Parathyroid adenoma (tissue), 2 donors: ENCODE results near the gene BRD3OS.
"Not testable (repeated sequence)": the region's sequence is repeated elsewhere in the genome, so short reads cannot be mapped to it uniquely, and the experiment has no call there.

Experiments used
- H2AFZ ChIP-seq: fragments of 300-600 bp; sonication (generic); one replicate; pipeline ENCODE4 v1.7.0; 2017; ENCODE audit warnings: antibody characterized with exemption, mild to moderate bottlenecking
- H3K27ac ChIP-seq: fragments of 300-600 bp; sonication (generic); one replicate; pipeline ENCODE4 v1.7.0; 2017
- H3K27me3 ChIP-seq: fragments of 300-600 bp; sonication (generic); one replicate; pipeline ENCODE4 v1.7.0; 2017; ENCODE audit warnings: low read length; ENCODE audit not compliant: control insufficient read depth, insufficient read depth
- H3K36me3 ChIP-seq: fragments of 300-600 bp; sonication (generic); one replicate; pipeline ENCODE4 v1.7.0; 2017; ENCODE audit warnings: low read length; ENCODE audit not compliant: control insufficient read depth, insufficient read depth
- H3K4me1 ChIP-seq: fragments of 300-600 bp; sonication (generic); one replicate; pipeline ENCODE4 v1.7.0; 2017; ENCODE audit warnings: control low read depth
- H3K4me2 ChIP-seq: fragments of 300-600 bp; sonication (generic); one replicate; pipeline ENCODE4 v1.7.0; 2017; ENCODE audit warnings: low read length
- H3K4me3 ChIP-seq: fragments of 300-600 bp; sonication (generic); one replicate; pipeline ENCODE4 v1.7.0; 2017; ENCODE audit warnings: low read depth, low read length
- H3K79me2 ChIP-seq: fragments of 300-600 bp; sonication (generic); one replicate; pipeline ENCODE4 v1.7.0; 2017; ENCODE audit warnings: control low read depth
- H3K9ac ChIP-seq: fragments of 300-600 bp; sonication (generic); one replicate; pipeline ENCODE4 v1.7.0; 2017; ENCODE audit warnings: mild to moderate bottlenecking
- H3K9me3 ChIP-seq: fragments of 300-600 bp; sonication (generic); one replicate; pipeline ENCODE4 v1.7.0; 2017; ENCODE audit warnings: low read length; ENCODE audit not compliant: control insufficient read depth
- TF ChIP-seq, protein P1 (sequence below): fragments of 300-600 bp; sonication (generic); IDR thresholded peaks from one replicate; pipeline ENCODE4 v1.7.0; 2017; ENCODE audit warnings: antibody characterized with exemption, mild to moderate bottlenecking
- donor health status: primary hyperparathyroidism.

BRD3OS gene

DNA sequence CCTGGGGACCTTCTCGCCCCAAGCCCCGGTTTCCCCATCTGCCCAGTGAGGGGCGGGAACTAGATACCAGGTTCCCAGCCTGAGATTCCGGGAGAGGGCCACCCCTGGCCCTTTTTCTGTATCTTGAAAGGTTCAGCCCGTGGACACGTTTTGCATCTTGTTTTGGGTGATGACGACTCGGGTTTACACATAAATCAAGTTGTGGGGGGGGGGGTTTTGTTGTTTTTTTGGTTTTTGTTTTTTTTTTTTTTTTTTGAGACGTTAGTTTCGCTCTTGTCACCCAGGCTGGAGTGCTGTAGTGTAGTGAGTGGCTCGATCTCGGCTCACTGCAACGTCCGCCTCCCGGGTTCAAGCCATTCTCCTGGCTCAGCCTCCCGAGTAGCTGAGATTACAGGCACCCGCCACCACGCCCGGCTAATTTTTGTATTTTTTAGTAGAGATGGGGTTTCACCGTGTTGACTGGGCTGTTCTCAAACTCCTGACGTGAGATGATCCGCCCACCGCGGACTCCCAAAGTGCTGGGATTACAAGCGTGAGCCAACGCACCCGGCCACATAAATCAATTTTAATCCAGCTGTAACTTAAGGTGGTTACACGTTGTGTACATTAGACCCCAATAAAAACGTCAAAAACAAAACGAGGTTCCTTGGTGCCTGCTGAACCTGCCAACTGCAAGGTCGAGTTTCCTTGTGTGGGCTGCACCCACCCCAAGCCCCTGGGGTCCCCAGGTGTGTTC, 43.6 kb downstream of the BRD3OS start:
- H3K27ac ChIP-seq, result peak overlapping the region; percentile 32
- no peaks in the 10 kb centered on the region for H3K9me3 ChIP-seq
- H3K4me1 ChIP-seq, result peaks cover 4% of the 10 kb centered on the region
- H3K79me2 ChIP-seq, result peaks cover 15% of the 10 kb centered on the region
- peak overlapping the region; percentile 61 for H3K4me3 ChIP-seq
- H2AFZ ChIP-seq, result peak overlapping the region; percentile 83
- no peak overlapping the region for H3K9ac ChIP-seq
- TF ChIP-seq, protein P1, sequence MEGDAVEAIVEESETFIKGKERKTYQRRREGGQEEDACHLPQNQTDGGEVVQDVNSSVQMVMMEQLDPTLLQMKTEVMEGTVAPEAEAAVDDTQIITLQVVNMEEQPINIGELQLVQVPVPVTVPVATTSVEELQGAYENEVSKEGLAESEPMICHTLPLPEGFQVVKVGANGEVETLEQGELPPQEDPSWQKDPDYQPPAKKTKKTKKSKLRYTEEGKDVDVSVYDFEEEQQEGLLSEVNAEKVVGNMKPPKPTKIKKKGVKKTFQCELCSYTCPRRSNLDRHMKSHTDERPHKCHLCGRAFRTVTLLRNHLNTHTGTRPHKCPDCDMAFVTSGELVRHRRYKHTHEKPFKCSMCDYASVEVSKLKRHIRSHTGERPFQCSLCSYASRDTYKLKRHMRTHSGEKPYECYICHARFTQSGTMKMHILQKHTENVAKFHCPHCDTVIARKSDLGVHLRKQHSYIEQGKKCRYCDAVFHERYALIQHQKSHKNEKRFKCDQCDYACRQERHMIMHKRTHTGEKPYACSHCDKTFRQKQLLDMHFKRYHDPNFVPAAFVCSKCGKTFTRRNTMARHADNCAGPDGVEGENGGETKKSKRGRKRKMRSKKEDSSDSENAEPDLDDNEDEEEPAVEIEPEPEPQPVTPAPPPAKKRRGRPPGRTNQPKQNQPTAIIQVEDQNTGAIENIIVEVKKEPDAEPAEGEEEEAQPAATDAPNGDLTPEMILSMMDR, result no peak
- H3K36me3 ChIP-seq, result no peaks in the 10 kb centered on the region
- H3K4me2 ChIP-seq, result peak overlapping the region; percentile 71
- no peaks in the 10 kb centered on the region for H3K27me3 ChIP-seq

DNA sequence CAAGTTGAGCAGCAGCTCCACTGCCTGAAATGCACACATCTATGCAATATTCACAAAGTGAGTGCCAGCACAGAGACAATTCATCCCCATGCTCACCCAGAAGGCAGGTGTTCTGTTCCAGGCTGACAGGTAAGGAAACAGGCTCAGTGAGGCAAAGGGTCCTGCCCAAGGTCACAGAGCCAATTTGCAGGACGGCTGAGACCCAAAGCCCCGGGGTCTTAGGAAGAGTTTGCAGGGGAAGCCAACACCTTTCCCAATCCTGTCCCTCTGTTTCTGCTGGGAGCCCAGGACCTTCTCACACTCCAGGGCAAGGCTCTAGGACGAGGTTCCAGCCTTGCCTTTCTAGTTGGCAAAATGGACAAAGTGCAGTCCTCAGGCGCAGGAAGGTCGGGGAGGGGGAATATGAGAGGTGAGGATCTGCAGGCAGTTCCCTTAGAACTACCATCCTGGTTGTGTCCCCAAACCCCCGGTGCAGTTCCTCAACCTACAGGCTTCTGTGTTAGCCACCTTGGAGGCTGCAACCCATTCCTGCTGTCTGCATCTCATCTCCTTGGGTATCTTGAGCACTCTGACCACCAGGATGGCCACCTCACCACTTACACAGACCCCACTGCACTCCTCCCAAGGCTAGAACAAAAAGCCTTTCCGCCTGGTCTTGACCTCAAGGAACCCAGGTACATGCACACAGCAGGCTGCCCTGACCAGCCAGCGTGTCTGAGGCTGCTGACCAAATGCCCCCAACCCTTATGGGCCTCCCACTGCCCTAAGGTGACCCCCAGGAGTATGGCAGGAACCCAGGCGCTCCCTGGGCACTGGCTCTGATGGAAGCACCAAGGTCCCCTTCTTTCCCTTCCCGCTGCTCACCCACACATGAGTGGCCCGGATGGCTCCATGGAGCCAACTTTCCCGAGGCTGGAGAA, 44.5 kb downstream of the BRD3OS start:
- Histone ChIP-seq H3K27me3 (no peaks in the 10 kb centered on the region), H2AFZ (no peak overlapping the region), H3K79me2 (peaks cover 8% of the 10 kb centered on the region), H3K9me3 (no peaks in the 10 kb centered on the region), H3K36me3 (no peaks in the 10 kb centered on the region), H3K4me1 (peaks cover 4% of the 10 kb centered on the region), H3K4me3 (no peak overlapping the region), H3K9ac (no peak overlapping the region), H3K4me2 (peak overlapping the region; percentile 71), H3K27ac (no peak overlapping the region)
- TF ChIP-seq, protein P1, result no peak

DNA sequence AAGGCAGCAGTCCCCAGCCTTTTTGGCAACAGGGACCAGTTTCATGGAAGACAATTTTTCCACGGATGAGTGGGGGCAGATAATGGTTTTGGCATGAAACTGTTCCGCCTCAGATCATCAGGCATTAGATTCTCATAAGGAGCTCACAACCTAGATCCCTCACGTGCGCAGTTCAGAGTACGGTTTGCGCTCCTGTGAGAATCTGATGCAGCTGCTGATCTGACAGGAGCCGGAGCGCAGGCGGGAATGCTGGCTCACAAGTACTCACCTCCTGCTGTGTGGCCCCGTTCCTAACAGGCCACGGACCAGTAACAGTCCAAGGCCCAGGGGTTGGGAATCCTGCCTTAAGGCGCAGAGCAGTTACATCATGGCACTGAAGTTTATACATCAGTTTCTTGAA, 45.9 kb downstream of the BRD3OS start:
- no peak overlapping the region for H3K4me3 ChIP-seq
- H3K9ac ChIP-seq, result no peak overlapping the region
- H3K9me3 ChIP-seq, result no peaks in the 10 kb centered on the region
- no peak overlapping the region for H2AFZ ChIP-seq
- no peak overlapping the region for H3K4me2 ChIP-seq
- H3K27ac ChIP-seq, result no peak overlapping the region
- H3K36me3 ChIP-seq, result no peaks in the 10 kb centered on the region
- H3K79me2 ChIP-seq, result no peaks in the 10 kb centered on the region
- TF ChIP-seq, protein P1, result no peak
- H3K4me1 ChIP-seq, result no peaks in the 10 kb centered on the region
- no peaks in the 10 kb centered on the region for H3K27me3 ChIP-seq

DNA sequence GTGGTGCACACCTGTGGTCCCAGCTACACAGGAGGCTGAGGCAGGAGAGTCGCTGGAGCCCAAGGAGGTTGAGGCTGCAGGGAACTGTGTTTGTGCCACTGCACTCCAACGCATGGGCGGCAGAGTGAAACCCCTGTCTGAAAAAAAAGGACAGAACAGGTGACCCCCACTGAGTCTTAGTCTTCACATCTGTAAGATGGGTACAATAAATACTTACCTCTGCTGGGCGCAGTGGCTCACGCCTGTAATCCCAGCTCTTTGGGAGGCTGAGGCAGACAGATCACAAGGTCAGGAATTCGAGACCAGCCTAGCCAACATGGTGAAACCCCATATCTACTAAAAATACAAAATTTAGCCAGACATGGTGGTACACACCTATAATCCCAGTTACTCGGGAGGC, 47.4 kb downstream of the BRD3OS start:
- H3K36me3 ChIP-seq, H3K27me3 ChIP-seq, H3K4me3 ChIP-seq, H3K9ac ChIP-seq, H3K4me1 ChIP-seq, H3K27ac ChIP-seq, H2AFZ ChIP-seq, H3K79me2 ChIP-seq, H3K9me3 ChIP-seq, H3K4me2 ChIP-seq: not testable (repeated sequence)

DNA sequence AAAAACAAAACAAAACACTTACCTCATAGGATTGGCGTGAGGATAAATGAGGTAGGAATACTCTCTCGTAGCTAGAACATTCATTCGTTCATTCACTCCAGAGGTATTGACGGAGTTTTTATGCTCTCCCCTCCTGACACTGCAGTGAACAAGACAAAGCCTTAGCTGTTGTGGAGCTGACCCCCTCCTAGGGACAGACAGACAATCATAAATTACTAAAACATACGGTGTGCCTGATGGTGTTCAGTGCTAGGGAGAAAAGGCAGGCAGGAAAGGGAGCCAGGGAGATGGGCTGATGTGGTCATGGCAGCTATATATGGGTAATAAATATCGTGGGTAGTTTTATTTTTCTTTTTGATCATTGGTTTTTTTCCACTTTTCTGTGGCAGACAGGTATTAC, 48.2 kb downstream of the BRD3OS start:
- Histone ChIP-seq H3K79me2 (no peaks in the 10 kb centered on the region), H3K36me3 (no peaks in the 10 kb centered on the region), H3K9ac (no peak overlapping the region), H3K4me3 (no peak overlapping the region), H2AFZ (no peak overlapping the region), H3K27ac (no peak overlapping the region), H3K27me3 (no peaks in the 10 kb centered on the region), H3K9me3 (no peaks in the 10 kb centered on the region), H3K4me2 (no peak overlapping the region), H3K4me1 (no peaks in the 10 kb centered on the region)
- TF ChIP-seq, protein P1, result no peak

DNA sequence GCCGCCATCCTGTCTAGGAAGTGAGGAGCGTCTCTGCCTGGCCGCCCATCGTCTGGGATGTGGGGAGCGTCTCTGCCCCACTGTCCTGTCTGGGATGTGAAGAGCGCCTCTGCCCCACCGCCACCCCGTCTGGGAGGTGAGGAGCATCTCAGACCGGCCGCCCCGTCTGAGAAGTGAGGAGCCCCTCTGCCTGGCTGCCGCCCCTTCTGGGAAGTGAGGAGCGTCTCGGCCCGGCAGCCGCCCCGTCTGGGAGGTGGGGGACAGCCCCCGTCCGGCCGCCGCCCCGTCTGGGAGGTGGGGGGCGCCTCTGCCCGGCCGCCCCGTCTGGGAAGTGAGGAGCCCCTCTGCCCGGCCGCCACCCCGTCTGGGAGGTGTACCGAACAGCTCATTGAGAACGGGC, 50.4 kb downstream of the BRD3OS start:
- not testable (repeated sequence) for H2AFZ ChIP-seq, H3K27ac ChIP-seq, H3K36me3 ChIP-seq, H3K79me2 ChIP-seq, H3K4me2 ChIP-seq, H3K4me1 ChIP-seq, H3K9me3 ChIP-seq, H3K27me3 ChIP-seq, H3K4me3 ChIP-seq, H3K9ac ChIP-seq
